ENCODE data around the gene CCL23.
A peak's percentile ranks its signal among the peaks of the same experiment; 100 is the strongest.

Gene CCL23

GRCh38 chr17:35969558-35970380 lies 48.0 kb downstream of the CCL23 start:
- peak; percentile 31 for DNase-seq (ENCODE audit: low read depth)

GRCh38 chr17:35968520-35969054 lies 49.2 kb downstream of the CCL23 start:
- no peak for DNase-seq (ENCODE audit: low read depth)

GRCh38 chr17:35965272-35965671 lies 52.5 kb downstream of the CCL23 start:
- no peak for DNase-seq (ENCODE audit: low read depth)

GRCh38 chr17:35963663-35964062 lies 54.1 kb downstream of the CCL23 start:
- no peak for DNase-seq (ENCODE audit: low read depth)

All from stimulated activated CD8-positive, alpha-beta memory T cell treated with anti-CD3 and anti-CD28 coated beads, Interleukin-12 subunit alpha, Interleukin-12 subunit beta, amount 100 ng/mL, for 4 hours (primary cell).